ENCODE data around the gene KIF7. TPM values are rescaled to one million over a fixed set of nuclear protein-coding genes. Genes with fewer than 3 reads are reported as not detected.

KIF7 gene, protein sequence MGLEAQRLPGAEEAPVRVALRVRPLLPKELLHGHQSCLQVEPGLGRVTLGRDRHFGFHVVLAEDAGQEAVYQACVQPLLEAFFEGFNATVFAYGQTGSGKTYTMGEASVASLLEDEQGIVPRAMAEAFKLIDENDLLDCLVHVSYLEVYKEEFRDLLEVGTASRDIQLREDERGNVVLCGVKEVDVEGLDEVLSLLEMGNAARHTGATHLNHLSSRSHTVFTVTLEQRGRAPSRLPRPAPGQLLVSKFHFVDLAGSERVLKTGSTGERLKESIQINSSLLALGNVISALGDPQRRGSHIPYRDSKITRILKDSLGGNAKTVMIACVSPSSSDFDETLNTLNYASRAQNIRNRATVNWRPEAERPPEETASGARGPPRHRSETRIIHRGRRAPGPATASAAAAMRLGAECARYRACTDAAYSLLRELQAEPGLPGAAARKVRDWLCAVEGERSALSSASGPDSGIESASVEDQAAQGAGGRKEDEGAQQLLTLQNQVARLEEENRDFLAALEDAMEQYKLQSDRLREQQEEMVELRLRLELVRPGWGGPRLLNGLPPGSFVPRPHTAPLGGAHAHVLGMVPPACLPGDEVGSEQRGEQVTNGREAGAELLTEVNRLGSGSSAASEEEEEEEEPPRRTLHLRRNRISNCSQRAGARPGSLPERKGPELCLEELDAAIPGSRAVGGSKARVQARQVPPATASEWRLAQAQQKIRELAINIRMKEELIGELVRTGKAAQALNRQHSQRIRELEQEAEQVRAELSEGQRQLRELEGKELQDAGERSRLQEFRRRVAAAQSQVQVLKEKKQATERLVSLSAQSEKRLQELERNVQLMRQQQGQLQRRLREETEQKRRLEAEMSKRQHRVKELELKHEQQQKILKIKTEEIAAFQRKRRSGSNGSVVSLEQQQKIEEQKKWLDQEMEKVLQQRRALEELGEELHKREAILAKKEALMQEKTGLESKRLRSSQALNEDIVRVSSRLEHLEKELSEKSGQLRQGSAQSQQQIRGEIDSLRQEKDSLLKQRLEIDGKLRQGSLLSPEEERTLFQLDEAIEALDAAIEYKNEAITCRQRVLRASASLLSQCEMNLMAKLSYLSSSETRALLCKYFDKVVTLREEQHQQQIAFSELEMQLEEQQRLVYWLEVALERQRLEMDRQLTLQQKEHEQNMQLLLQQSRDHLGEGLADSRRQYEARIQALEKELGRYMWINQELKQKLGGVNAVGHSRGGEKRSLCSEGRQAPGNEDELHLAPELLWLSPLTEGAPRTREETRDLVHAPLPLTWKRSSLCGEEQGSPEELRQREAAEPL (N-terminal part only)
- 4.5 and 4.8 TPM in 2 replicates for polyA plus RNA-seq (2011; rRNA removed)
- polyA minus RNA-seq (2011; rRNA and poly(A)+ RNA removed): 3.2 TPM in 2 replicates

DNA sequence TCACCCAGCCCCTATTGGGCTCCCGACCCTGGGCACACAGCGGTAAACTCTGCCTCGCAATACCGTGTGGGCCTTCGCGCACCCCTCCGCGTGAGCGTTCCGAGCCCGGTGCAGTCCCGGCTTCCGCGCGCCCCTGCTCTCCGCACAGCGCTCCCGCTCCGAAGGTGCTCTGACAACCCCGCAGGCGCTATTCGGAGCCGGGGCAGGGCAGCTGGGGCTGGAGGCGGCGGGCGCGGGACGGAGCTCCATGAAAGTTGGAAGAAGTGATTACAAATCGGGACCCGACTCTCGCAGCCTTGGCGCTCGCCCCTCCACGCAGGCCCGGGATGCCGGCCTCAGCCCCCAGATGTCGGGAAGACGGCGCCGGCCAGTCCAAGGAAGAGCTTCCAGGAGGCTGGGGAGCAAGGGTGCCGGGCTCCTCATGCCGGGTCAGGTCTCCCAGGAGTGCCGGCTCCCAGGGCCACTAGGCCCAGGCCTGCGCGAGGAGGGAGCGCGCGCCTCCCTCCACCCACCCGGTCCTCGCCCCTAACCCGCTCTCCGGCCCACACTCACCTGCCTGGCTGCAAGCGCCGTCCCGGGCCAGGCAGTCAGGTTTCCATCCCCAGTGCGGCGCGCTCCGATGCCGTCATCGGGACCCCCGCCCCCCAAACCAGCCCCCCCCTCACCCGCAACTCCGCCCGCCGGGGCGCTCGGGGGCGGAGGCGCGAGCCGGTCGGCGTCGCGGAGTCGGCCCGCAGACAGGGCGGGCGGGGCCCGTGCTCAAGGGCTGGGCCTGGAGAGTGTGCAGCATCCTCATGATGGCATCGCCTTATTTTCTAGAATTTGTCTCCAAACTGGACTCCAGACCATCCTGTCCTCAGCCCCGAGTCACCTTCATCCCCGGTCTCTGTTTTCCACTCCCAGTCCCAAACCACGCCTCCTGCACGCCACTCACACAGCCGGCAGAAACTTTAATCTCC, at the start of gene KIF7:
Gene KIF7 (minus strand): TSS at position 621 of the 959 bp plus-strand sequence. CDS start 2,537 bp downstream, outside the sequence.
- ChIA-PET POLR2A (interaction anchor here (0.6 to 1.2 kb wide), 2 partner anchors 13 to 80 kb away, joined by 3 read pairs; partner anchors contain the start of gene TICRR), CTCF (interaction anchor here (0.7 kb wide), 1 partner anchor 233 kb away, joined by 3 read pairs; no protein-coding TSS in a partner anchor)
- TF ChIP-seq, protein P1, sequence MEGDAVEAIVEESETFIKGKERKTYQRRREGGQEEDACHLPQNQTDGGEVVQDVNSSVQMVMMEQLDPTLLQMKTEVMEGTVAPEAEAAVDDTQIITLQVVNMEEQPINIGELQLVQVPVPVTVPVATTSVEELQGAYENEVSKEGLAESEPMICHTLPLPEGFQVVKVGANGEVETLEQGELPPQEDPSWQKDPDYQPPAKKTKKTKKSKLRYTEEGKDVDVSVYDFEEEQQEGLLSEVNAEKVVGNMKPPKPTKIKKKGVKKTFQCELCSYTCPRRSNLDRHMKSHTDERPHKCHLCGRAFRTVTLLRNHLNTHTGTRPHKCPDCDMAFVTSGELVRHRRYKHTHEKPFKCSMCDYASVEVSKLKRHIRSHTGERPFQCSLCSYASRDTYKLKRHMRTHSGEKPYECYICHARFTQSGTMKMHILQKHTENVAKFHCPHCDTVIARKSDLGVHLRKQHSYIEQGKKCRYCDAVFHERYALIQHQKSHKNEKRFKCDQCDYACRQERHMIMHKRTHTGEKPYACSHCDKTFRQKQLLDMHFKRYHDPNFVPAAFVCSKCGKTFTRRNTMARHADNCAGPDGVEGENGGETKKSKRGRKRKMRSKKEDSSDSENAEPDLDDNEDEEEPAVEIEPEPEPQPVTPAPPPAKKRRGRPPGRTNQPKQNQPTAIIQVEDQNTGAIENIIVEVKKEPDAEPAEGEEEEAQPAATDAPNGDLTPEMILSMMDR (IDR thresholded peaks at IDR 0.05; ENCODE audit: low read depth, low read length): no peak
- Histone ChIP-seq H3K27me3 (ENCODE audit: control insufficient read depth, insufficient read depth, low read length) (no peaks in the 10 kb centered on the region), H3K9me3 (ENCODE audit: control insufficient read depth, insufficient read depth, low read length) (no peaks in the 10 kb centered on the region; the same call in 1 of the 2 replicates), H3K27ac (ENCODE audit: low read depth, low read length) (peak within 1 kb of the TSS; percentile 11), H3K4me3 (ENCODE audit: low read depth, low read length) (peak within 1 kb of the TSS; percentile 80)
- DNase-seq (ENCODE audit: low read depth, low spot score): no peak

DNA sequence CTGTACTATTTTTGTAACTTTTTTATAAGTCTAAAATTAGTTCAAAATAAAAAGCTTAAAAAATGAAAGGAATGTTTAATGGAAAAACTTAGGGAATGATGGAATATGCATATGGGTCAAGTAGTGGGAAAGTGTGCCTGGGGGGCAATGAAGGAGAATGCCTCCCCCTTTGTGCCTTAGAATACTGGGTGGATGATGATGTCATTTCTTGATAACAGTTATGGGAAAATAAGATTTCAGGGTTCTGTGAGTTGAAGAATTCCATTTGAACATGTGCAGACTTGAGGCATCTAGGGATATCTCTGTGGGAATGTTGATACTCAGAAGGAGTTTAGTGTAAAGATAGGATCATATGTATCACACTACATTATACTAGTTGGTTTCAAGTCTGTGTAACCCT, 49.1 kb upstream of the KIF7 start:
- CTCF ChIA-PET: interaction anchor here (0.7 kb wide), 1 partner anchor 170 kb away, joined by 4 read pairs; no protein-coding TSS in a partner anchor
- no peak for DNase-seq (ENCODE audit: low read depth, low spot score)
- no peak overlapping the region for H3K27ac ChIP-seq (ENCODE audit: low read depth, low read length)
- no peak overlapping the region for H3K4me3 ChIP-seq (ENCODE audit: low read depth, low read length)
- POLR2A ChIA-PET: no interaction called here
- no peaks in the 10 kb centered on the region for H3K9me3 ChIP-seq (ENCODE audit: control insufficient read depth, insufficient read depth, low read length)
- H3K27me3 ChIP-seq (ENCODE audit: control insufficient read depth, insufficient read depth, low read length): peaks cover 36% of the 10 kb centered on the region
- TF ChIP-seq, protein P1 (IDR thresholded peaks at IDR 0.05; ENCODE audit: low read depth, low read length): no peak

DNA sequence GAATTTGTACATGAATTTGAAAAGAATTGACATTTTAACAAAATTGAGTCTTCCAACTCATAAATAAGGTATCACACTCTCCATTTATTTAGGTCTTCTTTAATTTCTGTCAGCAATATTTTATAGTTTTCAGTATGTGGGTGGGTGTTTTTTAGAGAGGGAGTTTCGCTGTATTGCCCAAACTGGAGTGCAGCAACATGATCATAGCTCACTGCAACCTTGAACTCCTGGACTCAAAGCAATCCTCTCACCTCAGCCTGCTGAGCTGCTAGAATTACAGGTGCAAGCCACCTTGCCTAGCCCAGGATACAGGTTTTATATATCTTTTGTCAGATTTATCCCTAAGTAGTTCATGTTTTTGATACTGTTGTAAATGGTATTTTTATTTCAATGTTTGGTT, 39.9 kb upstream of the KIF7 start:
- ChIA-PET POLR2A (no interaction called here), CTCF (interaction anchor here (1.2 kb wide), 1 partner anchor 12 kb away, joined by 3 read pairs; no protein-coding TSS in a partner anchor)
- no peak overlapping the region for H3K4me3 ChIP-seq (ENCODE audit: low read depth, low read length)
- no peak overlapping the region for H3K27ac ChIP-seq (ENCODE audit: low read depth, low read length)
- TF ChIP-seq, protein P1 (IDR thresholded peaks at IDR 0.05; ENCODE audit: low read depth, low read length): no peak
- H3K27me3 ChIP-seq (ENCODE audit: control insufficient read depth, insufficient read depth, low read length): peaks cover 5% of the 10 kb centered on the region
- peaks cover 4% of the 10 kb centered on the region; the same call in 1 of the 2 replicates for H3K9me3 ChIP-seq (ENCODE audit: control insufficient read depth, insufficient read depth, low read length)
- DNase-seq (ENCODE audit: low read depth, low spot score): no peak

DNA sequence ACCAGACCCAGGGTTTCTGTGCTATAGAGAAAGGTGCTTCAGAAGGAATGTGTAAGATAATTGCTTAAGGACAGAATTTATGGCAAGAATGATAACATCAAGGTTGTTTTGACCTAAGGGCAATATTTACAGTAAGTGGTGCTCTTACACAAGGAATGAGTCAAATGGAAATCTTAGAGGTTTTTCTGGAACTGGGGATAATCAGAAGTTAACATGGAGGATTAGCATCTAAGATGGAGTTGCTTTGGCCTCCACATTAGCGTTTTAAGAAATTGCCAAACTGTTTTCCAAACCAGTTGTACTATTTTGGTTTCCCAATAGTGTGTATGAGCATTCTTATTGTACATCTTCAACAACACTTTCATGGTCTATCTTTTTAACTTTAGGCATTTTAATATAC, 38.4 kb upstream of the KIF7 start:
- no peak overlapping the region for H3K4me3 ChIP-seq (ENCODE audit: low read depth, low read length)
- peaks cover 5% of the 10 kb centered on the region for H3K27me3 ChIP-seq (ENCODE audit: control insufficient read depth, insufficient read depth, low read length)
- no peak for DNase-seq (ENCODE audit: low read depth, low spot score)
- CTCF ChIA-PET: no interaction called here
- H3K27ac ChIP-seq (ENCODE audit: low read depth, low read length): no peak overlapping the region
- TF ChIP-seq, protein P1 (IDR thresholded peaks at IDR 0.05; ENCODE audit: low read depth, low read length): no peak
- H3K9me3 ChIP-seq (ENCODE audit: control insufficient read depth, insufficient read depth, low read length): peaks cover 4% of the 10 kb centered on the region; the same call in 1 of the 2 replicates
- POLR2A ChIA-PET: no interaction called here
